GM21423 (cell line): ENCODE measurements around the gene MYL3.

ENCODE experiments used
- ATAC-seq: cut with Tn5 transposase; IDR thresholded peaks from one replicate; pipeline ENCODE4 v1.9.1; 2021; ENCODE audit warnings: mild to moderate bottlenecking, moderate library complexity; ENCODE audit not compliant: unreplicated experiment

MYL3 gene

DNA sequence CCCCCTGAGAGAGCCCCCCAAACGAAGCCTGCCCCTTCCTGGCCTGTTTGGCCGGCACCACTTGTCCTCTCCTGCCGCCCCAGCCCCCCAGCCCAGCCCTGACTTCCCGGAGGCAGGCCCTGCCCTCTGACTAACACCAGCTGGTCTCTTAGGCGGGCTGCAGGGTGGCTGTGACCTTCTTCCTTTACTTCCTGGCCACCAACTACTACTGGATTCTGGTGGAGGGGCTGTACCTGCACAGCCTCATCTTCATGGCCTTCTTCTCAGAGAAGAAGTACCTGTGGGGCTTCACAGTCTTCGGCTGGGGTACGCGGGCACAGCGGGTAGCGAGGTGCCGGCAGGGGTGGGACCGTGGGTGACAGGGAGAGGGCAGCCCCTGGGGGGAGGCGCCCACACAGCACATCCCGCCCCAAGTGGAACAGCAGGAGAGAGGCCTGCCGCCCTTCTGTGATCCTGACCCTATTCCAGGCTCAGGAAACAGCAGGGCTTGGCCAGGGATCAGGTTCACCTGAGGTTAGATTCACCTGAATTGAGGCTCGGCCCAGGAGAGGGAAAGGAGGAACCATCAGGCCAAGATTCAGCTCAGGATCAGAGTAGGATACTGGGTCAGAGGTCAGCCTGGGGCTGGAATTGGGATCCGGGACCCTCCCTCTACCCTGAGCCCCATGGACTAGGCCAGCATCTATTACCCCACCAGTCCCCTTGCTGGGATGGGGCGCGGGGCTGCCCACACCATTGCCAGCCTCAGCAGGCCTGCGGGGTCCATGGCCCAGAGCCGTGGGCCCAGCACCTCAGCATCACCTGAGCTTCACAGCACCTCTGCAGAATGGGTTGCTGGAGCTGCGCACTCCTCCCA lies 36.1 kb upstream of the MYL3 start:
- ATAC-seq = no peak

DNA sequence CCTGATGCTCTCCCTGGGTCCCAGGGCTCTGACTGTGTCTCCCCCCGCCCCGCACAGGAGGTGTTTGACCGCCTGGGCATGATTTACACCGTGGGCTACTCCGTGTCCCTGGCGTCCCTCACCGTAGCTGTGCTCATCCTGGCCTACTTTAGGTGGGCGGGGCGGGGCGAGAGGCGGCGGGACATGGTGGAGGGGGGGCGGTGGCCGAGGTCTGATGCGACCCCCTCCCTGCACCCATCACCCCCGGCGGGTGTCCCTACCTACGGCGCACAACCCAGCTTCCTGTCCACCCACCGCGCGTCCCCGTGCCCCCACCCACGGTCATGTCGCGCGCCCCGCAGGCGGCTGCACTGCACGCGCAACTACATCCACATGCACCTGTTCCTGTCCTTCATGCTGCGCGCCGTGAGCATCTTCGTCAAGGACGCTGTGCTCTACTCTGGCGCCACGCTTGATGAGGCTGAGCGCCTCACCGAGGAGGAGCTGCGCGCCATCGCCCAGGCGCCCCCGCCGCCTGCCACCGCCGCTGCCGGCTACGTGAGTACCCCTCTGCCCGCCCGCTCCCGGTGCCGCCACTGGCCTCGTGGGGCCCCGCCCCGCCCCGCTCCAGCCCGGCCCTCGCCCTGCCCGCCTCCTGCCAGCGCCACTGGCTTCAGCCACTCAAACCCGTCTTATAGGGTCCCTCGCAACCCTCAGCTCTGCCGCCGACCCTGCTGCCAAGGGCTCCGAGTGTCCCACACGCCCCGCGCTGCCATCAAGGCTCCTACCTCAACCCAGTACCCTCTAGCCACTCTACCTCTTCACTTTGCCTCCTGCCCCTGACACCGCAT lies 35.3 kb upstream of the MYL3 start:
- no peak for ATAC-seq

DNA sequence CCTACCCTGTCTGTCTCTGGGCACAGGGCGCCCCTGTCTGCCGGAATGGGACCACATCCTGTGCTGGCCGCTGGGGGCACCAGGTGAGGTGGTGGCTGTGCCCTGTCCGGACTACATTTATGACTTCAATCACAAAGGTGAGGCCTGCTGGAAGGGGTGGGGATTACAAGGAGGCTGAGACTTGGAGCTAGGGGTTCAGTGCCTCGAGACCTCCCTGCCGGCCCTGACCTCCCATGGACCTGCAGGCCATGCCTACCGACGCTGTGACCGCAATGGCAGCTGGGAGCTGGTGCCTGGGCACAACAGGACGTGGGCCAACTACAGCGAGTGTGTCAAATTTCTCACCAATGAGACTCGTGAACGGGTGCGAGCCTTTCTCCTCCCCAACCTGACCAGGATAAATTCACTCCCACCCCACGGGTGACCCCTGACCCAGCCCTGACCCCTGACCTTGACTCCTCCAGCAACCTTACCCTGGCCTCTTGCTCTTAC lies 34.6 kb upstream of the MYL3 start:
- no peak for ATAC-seq

DNA sequence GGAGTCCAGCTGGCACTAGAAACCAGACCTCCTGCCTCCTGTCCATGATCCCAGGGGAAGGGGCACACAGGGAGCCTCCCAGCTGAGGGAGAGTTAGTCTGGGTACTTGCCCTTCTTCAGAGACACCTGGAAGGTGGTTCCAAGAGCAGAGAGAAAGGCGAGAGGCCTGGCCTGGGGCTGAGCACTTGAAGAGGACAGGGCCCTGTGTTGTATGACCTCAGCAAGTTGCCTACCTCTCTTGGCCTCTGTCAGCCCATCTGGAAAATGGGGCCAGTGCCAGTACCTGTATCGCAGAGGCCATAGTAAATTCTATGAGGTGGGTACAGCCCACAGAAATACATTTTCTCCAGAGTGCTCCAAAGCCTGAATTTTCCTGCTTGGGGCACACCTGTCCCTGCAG lies 33.8 kb upstream of the MYL3 start:
- ATAC-seq = no peak

DNA sequence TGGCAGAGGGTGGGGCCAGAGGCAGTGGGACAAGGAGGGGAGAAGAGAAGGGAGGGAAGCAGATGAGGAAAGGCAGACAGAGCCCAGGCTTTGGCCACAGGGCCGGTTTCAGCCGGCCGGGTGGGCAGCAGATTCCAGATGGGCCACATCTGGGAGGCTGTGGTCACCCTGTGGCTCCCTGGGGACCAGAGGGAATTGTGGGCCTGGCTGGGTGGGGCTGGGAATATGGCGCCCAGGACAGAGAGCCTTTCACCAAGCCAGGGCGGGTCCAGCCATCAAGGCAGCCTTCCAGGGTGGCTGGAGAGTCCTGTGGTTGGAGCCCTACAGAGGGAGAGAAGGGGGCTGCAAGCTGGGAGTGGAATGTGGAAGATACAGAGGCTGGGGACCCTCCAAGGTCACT lies 33.1 kb upstream of the MYL3 start:
- no peak for ATAC-seq

DNA sequence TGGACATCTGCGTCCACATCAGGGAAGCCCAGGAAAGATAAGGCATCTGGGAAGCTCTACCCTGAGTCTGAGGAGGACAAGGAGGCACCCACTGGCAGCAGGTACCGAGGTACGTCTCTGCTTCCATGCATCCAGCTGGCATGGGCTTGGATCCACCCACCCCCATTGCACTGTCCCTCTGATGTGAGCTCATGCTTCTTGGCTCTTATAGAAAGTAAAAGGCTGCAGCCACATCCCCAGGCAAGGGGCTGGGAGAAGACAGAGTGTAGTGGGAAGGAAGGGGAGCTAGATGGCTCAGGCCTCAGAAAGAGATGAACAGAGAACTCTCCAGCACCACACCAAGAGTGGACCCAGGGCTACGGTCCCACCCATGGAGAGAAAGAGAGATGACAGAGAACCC lies 32.5 kb upstream of the MYL3 start:
- no peak for ATAC-seq

DNA sequence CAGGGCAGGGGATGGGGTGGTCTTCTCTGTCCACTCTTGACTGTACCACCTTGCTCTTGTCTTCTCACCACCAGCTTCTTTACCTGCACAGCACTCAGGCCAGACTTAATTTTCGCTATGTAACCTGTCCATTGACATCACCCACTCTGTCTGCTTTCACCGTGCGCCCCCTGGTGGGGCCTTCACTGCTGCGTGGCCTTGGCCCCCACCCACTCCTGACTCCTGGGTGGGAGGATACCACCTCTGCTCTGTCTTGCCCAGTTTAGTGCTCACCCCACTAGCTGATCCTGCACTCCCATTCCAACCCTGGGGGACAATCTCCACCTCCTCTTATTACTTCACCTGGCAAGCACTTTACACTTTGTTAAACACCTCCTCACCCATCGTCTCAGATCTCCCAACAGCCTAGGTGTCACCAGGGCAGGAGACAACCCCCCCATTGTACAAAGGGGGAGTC lies 32.0 kb upstream of the MYL3 start:
- no peak for ATAC-seq

DNA sequence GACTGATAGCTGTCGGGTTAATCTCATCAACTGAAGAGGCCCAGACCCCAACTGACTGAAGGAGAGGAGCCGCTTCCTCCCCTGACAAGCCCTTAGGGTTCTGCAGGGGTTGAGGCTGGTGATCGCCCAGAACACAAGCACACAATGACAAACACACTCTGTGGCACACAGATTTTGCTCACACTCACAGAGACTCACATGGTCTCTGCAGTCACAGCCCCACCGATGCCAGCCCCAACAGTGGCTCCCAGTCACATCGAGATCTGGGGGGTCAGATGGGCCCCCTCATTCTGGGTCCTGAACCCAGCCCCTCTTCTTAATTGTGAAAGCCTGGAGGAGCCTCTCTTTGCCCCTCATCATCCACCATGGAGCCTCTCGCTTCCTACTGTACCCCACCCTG lies 31.0 kb upstream of the MYL3 start:
- ATAC-seq = no peak

DNA sequence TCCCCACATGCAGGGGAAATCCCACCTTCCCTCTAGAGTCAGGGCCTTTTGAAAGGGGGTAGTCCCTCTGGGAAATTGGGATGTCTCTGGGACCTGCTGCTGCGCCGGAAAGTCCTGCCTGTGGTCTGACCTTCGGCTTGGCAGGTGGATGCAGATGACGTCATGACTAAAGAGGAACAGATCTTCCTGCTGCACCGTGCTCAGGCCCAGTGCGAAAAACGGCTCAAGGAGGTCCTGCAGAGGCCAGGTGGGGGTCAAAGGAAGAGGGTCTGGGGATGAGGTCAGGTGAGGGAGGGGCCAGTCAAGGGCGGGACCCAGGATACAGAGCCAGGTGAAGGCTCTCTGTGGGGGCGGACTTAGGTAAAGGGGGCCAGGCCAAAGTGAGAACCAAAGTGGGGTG lies 30.5 kb upstream of the MYL3 start:
- ATAC-seq = no peak

DNA sequence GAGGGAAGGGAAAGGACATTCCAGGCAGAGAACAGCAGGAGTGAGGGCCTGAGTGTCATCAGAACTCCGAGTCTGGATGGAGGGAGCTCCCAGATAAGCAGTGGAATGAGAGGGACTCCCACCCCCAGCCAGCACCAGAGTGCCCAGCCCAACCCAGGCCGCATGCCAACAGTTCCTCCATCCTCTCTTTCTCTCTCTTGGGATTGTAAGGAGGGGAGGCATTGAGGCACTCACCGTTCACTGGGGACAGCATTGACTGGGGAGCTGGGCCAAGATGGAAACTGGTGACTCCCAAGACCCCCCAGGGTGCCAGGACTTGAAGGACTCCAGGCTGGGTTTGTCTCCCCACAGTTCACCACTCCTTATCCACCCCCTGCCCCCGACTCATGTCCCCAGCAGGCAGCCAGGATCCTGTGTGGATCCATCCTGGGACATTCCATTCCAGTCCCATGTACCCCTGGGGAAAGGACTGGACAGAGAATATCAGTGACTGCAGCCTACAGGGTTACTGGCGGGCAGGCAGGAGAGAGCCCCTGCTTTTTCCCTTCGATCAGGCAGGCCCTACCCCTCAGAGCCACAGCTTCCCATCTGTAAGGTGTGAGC lies 30.0 kb upstream of the MYL3 start:
- ATAC-seq = no peak

DNA sequence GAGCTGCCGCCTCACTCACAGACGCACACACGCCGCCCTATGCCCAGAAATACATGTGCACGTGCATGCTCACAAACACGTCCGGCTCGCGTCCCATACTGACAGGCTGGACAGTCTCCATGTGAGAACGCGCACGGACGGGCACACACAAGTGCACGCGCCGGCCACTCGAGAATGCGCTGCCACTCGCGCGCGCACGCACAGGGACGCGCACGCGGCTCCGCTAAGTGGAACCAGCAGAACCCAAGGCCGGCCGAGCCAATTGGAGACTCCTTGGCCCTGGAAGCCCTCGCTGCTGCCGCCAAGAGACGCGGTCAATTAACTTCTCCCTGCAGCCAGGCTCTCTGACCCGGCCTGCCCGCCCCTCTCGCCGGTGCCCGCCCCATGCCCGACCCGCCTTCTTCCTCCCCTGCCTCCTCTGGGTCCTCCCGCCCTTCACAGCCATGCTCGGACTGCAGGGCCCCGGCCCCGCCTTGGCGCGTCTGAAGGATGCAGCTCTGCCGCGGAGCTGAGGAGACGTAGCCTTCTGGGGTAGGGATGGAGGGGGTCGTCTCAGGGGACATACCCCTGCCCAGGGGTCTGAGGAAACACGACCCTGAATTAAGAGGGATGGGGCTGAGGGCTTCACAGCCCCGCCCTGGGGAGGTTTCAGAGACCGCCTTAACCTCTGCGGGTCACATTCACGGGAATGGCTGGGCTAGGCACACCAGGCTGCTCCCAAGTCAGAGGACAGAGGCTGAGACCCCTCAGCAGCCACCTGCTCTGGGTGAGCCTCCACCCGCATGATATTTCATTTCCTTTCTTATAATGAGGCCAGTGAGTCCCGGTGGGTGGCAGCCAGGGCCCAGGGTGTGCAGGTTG lies 29.3 kb upstream of the MYL3 start:
- no peak for ATAC-seq

DNA sequence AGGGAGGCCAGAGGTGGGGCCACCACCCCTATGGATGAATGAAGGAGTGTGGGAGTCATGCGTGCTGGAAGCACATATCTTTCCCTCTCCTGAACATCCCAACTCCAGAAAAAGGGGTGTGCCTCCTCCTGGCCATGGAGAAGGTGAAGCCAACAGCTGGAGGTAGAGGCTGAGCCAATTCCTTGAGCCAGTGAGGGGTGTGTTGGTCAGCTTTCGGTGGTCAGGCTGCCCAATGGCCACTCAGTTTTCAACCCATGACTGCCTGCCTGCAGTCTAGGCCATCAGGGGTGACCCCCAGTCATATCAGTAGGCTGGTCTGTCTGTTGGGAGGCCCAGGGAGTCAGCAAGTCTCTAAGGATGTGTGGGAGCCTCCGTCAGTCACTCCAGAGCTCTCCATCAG lies 27.9 kb upstream of the MYL3 start:
- ATAC-seq = no peak

DNA sequence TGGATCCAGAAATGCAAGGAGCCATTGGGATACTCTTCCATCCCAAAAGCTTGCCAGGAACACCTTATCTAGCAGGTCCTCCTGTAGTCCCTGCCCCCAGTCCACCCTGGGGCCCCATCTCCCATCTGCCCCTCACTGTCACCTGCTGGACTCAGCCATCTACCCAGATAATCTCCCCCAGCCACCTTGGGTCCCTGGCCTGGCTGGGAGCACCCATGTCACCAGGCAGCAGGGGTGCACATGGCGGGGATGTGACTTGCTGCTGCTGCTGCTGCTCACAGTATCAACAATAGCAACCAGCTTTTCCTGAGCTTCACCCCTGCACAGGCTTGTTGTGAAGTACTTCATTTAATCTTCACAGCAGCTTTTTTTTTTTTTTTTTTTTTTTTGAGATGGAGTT lies 26.9 kb upstream of the MYL3 start:
- no peak for ATAC-seq

DNA sequence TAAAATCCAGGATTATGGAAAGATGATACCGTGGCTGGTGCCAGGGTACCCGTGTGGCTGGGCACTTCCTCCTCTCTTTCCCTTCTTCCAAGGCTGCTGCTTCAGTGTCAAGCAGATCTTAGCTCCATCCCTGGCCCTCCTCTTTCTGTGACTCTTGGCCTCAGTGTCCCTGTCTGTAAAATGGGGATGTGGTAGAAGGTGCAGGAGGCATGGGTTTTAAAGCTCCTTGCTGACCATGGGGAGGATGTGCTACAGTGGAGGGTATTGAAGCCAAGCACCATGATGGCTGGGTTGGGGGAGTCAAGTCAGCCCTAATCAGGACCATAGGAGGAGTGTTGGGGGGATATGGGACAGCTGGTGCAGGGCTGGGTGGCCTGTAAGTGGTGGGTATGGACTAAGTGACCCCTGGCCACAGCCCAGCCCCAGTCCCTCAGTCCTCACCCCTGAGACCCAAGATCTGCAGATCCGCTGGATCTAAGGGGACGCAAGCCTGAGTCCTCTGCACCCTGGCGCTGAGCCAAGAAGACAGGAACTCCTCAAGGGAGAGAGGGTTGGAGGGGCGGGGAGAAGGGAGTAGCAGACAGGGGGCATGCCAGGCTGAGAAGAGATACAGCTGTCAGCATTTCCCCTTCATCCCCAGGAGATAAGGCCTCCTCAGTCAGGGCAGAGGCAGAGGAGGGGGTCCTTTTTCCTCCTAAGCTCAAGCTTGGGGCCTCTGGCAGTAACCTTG lies 26.3 kb upstream of the MYL3 start:
- ATAC-seq = no peak

DNA sequence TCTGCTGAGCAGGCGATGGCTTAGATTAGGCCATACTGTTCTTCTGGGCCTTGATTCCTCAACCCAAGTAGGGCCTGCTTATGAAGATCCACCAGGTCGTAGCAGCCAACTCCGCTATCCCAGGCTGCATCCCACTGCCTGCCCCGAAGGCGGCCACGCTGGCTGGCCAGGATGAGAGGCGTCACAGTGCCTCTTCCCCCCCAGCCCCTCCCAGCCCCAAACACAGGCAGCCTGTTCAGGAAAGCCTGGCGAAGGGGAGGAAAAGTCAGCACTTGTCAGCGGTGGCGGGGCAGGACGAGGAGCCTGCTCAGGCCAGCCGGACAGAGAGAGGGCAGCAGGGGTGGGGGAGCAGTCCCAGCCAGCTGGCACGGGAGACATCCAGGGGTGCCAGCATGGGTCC lies 25.5 kb upstream of the MYL3 start:
- no peak for ATAC-seq

DNA sequence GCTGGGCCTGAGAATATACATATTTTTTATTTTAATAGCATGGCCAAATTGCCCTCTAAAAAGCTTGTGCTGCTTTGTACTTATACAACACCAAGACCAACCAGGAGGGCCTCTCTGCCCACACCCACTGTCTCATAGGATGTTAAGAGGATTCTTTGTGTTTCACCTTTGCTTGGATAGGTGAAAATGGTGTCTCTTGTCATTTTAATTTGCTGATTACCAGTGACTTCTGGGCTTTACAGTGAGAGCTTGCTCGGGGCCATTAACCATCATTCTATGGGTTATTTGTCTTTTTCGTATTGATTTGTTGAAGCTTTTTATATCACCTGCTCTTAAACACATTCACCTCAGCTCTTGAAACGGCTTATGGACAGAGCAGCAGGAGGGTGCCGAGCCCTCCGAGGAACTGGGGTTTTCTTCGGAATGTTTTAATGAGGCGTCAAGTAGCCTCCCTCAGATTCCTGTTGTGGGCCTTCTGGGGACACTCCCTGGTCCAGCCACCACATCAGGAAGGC lies 24.8 kb upstream of the MYL3 start:
- ATAC-seq = no peak

DNA sequence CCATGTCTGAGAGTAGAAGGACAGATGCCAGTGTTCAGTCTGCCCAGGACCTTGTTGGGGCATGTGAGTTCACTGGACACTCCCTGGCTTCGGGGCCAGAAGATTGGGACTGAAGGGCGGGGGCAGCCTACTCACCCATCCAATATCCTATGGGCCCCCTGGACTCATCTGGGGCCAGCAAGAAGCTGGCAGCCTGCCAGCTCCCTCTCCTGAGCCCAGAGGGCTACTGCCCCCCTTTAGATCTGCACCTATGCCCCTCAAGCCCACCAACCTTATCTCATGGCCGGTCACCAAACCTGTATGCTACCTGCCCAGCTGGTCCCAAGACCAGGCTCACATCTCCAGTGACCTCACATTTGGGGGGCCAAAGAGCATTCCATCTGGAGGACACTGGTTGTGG lies 22.4 kb upstream of the MYL3 start:
- ATAC-seq = no peak

DNA sequence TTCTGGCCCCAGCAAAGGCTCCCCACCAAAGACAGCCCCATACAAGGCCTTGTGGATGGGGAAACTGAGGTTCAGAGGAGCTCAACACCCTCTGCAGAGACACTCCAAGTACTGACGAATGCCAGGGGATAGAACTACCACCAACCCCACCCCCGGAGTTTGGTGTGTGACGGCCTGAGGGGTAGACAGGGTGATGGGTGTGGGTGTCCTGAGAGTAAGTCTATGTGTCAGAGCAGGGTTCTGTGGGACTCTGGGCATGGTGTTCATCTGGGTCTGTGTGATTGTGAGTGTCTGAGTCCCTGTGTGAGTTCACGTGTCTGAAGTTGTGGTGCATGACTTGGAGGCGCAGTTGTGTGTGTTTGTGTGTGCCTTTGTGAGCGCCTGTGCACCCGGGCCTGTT lies 21.7 kb upstream of the MYL3 start:
- no peak for ATAC-seq

DNA sequence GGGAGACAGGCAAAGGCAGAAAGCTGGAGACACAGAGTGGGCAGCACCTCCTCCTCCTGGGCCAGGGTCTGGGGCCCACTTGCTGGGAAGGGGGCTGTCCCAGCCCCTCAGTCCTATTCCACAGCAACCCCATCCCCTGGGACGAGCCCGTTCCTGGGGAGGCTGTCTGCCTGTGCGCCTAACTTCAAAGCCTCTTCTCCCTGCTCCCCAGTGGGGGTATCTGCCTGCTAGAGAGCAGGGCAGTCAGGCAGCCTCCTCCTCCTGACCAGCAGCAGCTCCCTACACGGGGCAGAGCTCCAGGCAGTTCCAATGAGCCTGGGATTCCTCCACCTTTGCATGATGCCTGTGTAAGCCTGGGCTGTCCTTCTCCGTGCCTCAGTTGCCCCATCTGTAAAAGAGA lies 21.2 kb upstream of the MYL3 start:
- ATAC-seq = no peak

DNA sequence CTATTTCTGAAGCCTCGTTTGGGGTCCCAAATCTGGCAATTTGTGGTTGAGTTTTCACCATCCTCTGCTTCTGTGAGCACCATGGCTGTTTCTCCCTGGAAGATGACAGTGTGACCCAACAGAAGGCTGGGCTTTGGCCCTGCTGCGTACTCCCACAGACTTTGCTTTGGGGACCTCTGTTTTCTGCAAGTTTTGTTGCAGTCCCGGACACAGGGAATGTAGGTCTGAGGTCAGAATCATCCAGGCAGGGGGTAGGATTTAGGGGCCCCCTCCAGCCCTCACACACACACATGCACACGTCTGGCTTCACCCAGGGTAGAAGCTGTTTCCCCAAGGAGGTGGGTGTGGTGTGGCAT lies 20.6 kb upstream of the MYL3 start:
- ATAC-seq = no peak
